Measurements from ENCODE around the gene MTCH1.

Gene MTCH1

GRCh38 chr6:36933102-36933501 lies 52.9 kb downstream of the MTCH1 start:
- no peak for TF ChIP-seq CTCF (IDR thresholded peaks at IDR 0.05)

- TF ChIP-seq CTCF (IDR thresholded peaks at IDR 0.05) = no peak
Observed at GRCh38 chr6:36930483-36930882, 55.5 kb downstream of the MTCH1 start.

GRCh38 chr6:36929607-36930006 lies 56.4 kb downstream of the MTCH1 start:
- TF ChIP-seq CTCF (IDR thresholded peaks at IDR 0.05) = no peak

GRCh38 chr6:36929152-36929551 lies 56.8 kb downstream of the MTCH1 start:
- no peak for TF ChIP-seq CTCF (IDR thresholded peaks at IDR 0.05)

- no peak for TF ChIP-seq CTCF (IDR thresholded peaks at IDR 0.05)
Observed at GRCh38 chr6:36928547-36928918, 57.5 kb downstream of the MTCH1 start.

GRCh38 chr6:36927691-36928546 lies 58.1 kb downstream of the MTCH1 start:
- no peak for TF ChIP-seq CTCF (IDR thresholded peaks at IDR 0.05)

- no peak for TF ChIP-seq CTCF (IDR thresholded peaks at IDR 0.05)
Observed at GRCh38 chr6:36926708-36927513, 59.1 kb downstream of the MTCH1 start.
